HT-29 (cell line): ENCODE measurements around the gene GPRIN2. TPM values are rescaled to one million over a fixed set of nuclear protein-coding genes. Genes with fewer than 3 reads are reported as not detected.
"Not testable (repeated sequence)": the region's sequence is repeated elsewhere in the genome, so short reads cannot be mapped to it uniquely, and the experiment has no call there.

Experiments
- DNase-seq: peaks from one replicate; pipeline ENCODE4 v3.0.0-alpha.2; 2015; ENCODE audit warnings: low spot score
- total RNA-seq: library from RNA; depleted of rRNA; stranded (reverse); fragments of >200 nt; shearing (Covaris generic); gene quantifications from 2 replicates; pipeline ENCODE4 v1.2.3, GENCODE V29; 2014; rRNA removed

The GPRIN2 gene
- total RNA-seq: 0.70 and 0.89 TPM in 2 replicates

- no peak for DNase-seq
These were observed at the start of gene GPRIN2 for GRCh38 chr10:46556515-46557318. GPRIN2 (minus strand) TSS chr10:46556658; CDS start chr10:46550736, 5,922 bp downstream.

GRCh38 chr10:46600516-46600915, 44.1 kb upstream of the GPRIN2 start:
- DNase-seq: not testable (repeated sequence)

GRCh38 chr10:46597616-46598246, 41.3 kb upstream of the GPRIN2 start:
- not testable (repeated sequence) for DNase-seq

- not testable (repeated sequence) for DNase-seq
These were observed 40.1 kb upstream of the GPRIN2 start for GRCh38 chr10:46596570-46596969.

GRCh38 chr10:46594453-46595063, 38.1 kb upstream of the GPRIN2 start:
- DNase-seq: not testable (repeated sequence)

- DNase-seq: not testable (repeated sequence)
These were observed 36.8 kb upstream of the GPRIN2 start for GRCh38 chr10:46593307-46593706.

- not testable (repeated sequence) for DNase-seq
These were observed 34.6 kb upstream of the GPRIN2 start for GRCh38 chr10:46591053-46591452.

GRCh38 chr10:46589589-46589988, 33.1 kb upstream of the GPRIN2 start:
- DNase-seq: not testable (repeated sequence)

- DNase-seq: not testable (repeated sequence)
These were observed 31.8 kb upstream of the GPRIN2 start for GRCh38 chr10:46588221-46588620.

- not testable (repeated sequence) for DNase-seq
These were observed 31.1 kb upstream of the GPRIN2 start for GRCh38 chr10:46587546-46587945.

GRCh38 chr10:46585246-46585645, 28.8 kb upstream of the GPRIN2 start:
- not testable (repeated sequence) for DNase-seq

- not testable (repeated sequence) for DNase-seq
These were observed 27.7 kb upstream of the GPRIN2 start for GRCh38 chr10:46584196-46584595.

- not testable (repeated sequence) for DNase-seq
These were observed 26.1 kb upstream of the GPRIN2 start for GRCh38 chr10:46582568-46582967.

GRCh38 chr10:46581997-46582396, 25.5 kb upstream of the GPRIN2 start:
- not testable (repeated sequence) for DNase-seq

- DNase-seq: not testable (repeated sequence)
These were observed 22.9 kb upstream of the GPRIN2 start for GRCh38 chr10:46579378-46579777.

GRCh38 chr10:46578474-46579178, 22.2 kb upstream of the GPRIN2 start, which contains the start of gene SYT15:
SYT15 (plus strand) TSS chr10:46579128; CDS start chr10:46579169, 41 bp downstream.
- DNase-seq: not testable (repeated sequence)

GRCh38 chr10:46577624-46578473, 21.4 kb upstream of the GPRIN2 start:
- DNase-seq: not testable (repeated sequence)

GRCh38 chr10:46573884-46574283, 17.4 kb upstream of the GPRIN2 start:
- DNase-seq: not testable (repeated sequence)

GRCh38 chr10:46573314-46573713, 16.9 kb upstream of the GPRIN2 start:
- not testable (repeated sequence) for DNase-seq

- not testable (repeated sequence) for DNase-seq
These were observed 16.3 kb upstream of the GPRIN2 start for GRCh38 chr10:46572765-46573164.
